GM12872 (cell line): ENCODE data around the gene CD164L2.

Experiments
- CTCF ChIP-seq: IDR thresholded peaks from 3 replicates; pipeline ENCODE4 v1.5.1; 2011; ENCODE audit warnings: low read depth, mild to moderate bottlenecking, low read length, moderate library complexity; ENCODE audit not compliant: insufficient read depth

Gene CD164L2

GRCh38 chr1:27356619-27357280, 26.4 kb downstream of the CD164L2 start:
- 0 out of 3 replicates have a peak, but pooled peaks have one; percentile 28 for TF ChIP-seq CTCF

- no peak for TF ChIP-seq CTCF
Observed at GRCh38 chr1:27356277-27356618, 26.9 kb downstream of the CD164L2 start.

- TF ChIP-seq CTCF = no peak
Observed at GRCh38 chr1:27355683-27356082, 27.4 kb downstream of the CD164L2 start.

- no peak for TF ChIP-seq CTCF
Observed at GRCh38 chr1:27353629-27354028, 29.5 kb downstream of the CD164L2 start.

GRCh38 chr1:27353166-27353565, 30.0 kb downstream of the CD164L2 start:
- no peak for TF ChIP-seq CTCF

- no peak for TF ChIP-seq CTCF
Observed at GRCh38 chr1:27351541-27352107, 31.5 kb downstream of the CD164L2 start.

GRCh38 chr1:27350663-27351540, 32.2 kb downstream of the CD164L2 start:
- TF ChIP-seq CTCF = no peak
